HepG2 (cell line): Measurements from ENCODE around the gene MCM3AP. TPM values are rescaled to one million over a fixed set of nuclear protein-coding genes. Genes with fewer than 3 reads are reported as not detected.

Experiments used
- ATAC-seq: fragments of 200-7000 bp; cut with Tn5 transposase; 3 replicates; pipeline ENCODE4 v1.9.1; 2020; ENCODE audit warnings: mild to moderate bottlenecking, moderate library complexity
- BruUV-seq: library from RNA; stranded (reverse); fragments of 400-500 nt; replicated peaks from 2 replicates; lab custom pipeline; 2021; lab: Mats Ljungman, UMichigan
- CTCF ChIA-PET: fragments of 300-600 bp; formaldehyde crosslinking; extraction: SDS; loops from one replicate; lab custom pipeline; 2021; ENCODE audit warnings: low total read pairs, inconsistent platforms, low intra/inter-chr PET ratio; lab: Yijun Ruan, JAX
- POLR2A ChIA-PET: fragments of 350-600 bp; sonication (Branson Sonifier 250); formaldehyde crosslinking; loops from one replicate; lab custom pipeline; 2020; ENCODE audit warnings: antibody characterized with exemption, inconsistent platforms; lab: Yijun Ruan, JAX
- DNase-seq: peaks from one replicate; pipeline ENCODE4 v3.0.0-alpha.2; 2015; ENCODE audit warnings: low spot score
- FAIRE-seq: peaks from 3 replicates; lab custom pipeline; 2011; peaks lifted over from hg19 to GRCh38; lab: Jason Lieb, UNC
- H2AFZ ChIP-seq: one replicate; pipeline ENCODE4 v1.6.1; 2011; ENCODE audit warnings: low read length, inconsistent platforms
- H3K27ac ChIP-seq: fragments of 300-600 bp; 3 replicates; pipeline ENCODE4 v1.8.0; 2011; ENCODE audit warnings: mixed run types, mild to moderate bottlenecking, mixed read lengths, low read length, inconsistent platforms; ENCODE audit not compliant: insufficient read depth; ENCODE audit errors: extremely low read length
- H3K27me3 ChIP-seq, 2 experiments: fragments of 200-600 bp in 1 of 2; 2 replicates in 1 of 2; 3 replicates in 1 of 2; pipeline versions ENCODE4 v1.6.0 to v1.8.0; 2011; ENCODE audit warnings: low read length in 2 of 2, mild to moderate bottlenecking in 2 of 2, moderate library complexity in 2 of 2, inconsistent platforms in 1 of 2; ENCODE audit not compliant: insufficient read depth in 2 of 2, control insufficient read depth in 1 of 2
- H3K36me3 ChIP-seq, 2 experiments: fragments of 200-600 bp in 1 of 2; replicated peaks in 1 of 2; 2 replicates in 1 of 2; 3 replicates in 1 of 2; pipeline versions ENCODE4 v1.5.1 to v1.8.0; 2011; ENCODE audit warnings: low read length in 2 of 2, inconsistent platforms in 1 of 2; ENCODE audit not compliant: insufficient read depth in 2 of 2, control insufficient read depth in 1 of 2
- H3K4me1 ChIP-seq: 2 replicates; pipeline ENCODE4 v1.5.1; 2012; ENCODE audit warnings: low read length, inconsistent platforms; ENCODE audit not compliant: insufficient read depth
- H3K4me2 ChIP-seq: 2 replicates; pipeline ENCODE4 v1.6.0; 2011; ENCODE audit warnings: low read depth, low read length, inconsistent platforms
- H3K4me3 ChIP-seq, 3 experiments: fragments of 200-600 bp in 1 of 3; sonication (generic), shearing (Covaris generic) in 1 of 3; replicated peaks in 1 of 3; 2 replicates each; pipeline ENCODE4 v1.5.1; 2011 to 2016; ENCODE audit warnings: low read length in 3 of 3, inconsistent platforms in 2 of 3, low read depth in 2 of 3, mild to moderate bottlenecking in 2 of 3, control low read depth in 1 of 3, mixed read lengths in 1 of 3; ENCODE audit not compliant: insufficient read depth in 1 of 3
- H3K79me2 ChIP-seq: one replicate; pipeline ENCODE4 v1.6.1; 2011; ENCODE audit warnings: low read length, inconsistent platforms; ENCODE audit not compliant: insufficient read depth
- H3K9ac ChIP-seq: 2 replicates; pipeline ENCODE4 v1.6.0; 2011; ENCODE audit warnings: mild to moderate bottlenecking, low read depth, low read length, inconsistent platforms; ENCODE audit not compliant: insufficient read depth
- H3K9me3 ChIP-seq: 2 replicates; pipeline ENCODE4 v1.5.1; 2012; ENCODE audit warnings: mild to moderate bottlenecking, low read length
- H4K20me1 ChIP-seq: 2 replicates; pipeline ENCODE4 v1.6.0; 2011; ENCODE audit warnings: inconsistent platforms, mild to moderate bottlenecking, low read length, moderate library complexity; ENCODE audit not compliant: insufficient read depth
- MEIS1 ChIP-seq: sonication (generic); formaldehyde crosslinking; IDR thresholded peaks from 2 replicates; pipeline ENCODE4 v1.9.0; 2021; ENCODE audit warnings: mild to moderate bottlenecking, missing genetic modification reagents, moderate library complexity, borderline replicate concordance
- RBAK ChIP-seq: sonication (generic); formaldehyde crosslinking; IDR thresholded peaks from 2 replicates; pipeline ENCODE4 v1.5.1; 2020; ENCODE audit warnings: mild to moderate bottlenecking, missing genetic modification reagents
- SCMH1 ChIP-seq: sonication (generic); formaldehyde crosslinking; IDR thresholded peaks from 2 replicates; pipeline ENCODE4 v1.9.0; 2021; ENCODE audit warnings: missing genetic modification reagents, mild to moderate bottlenecking, borderline replicate concordance
- SP140L ChIP-seq: sonication (generic); formaldehyde crosslinking; IDR thresholded peaks from 2 replicates; pipeline ENCODE4 v1.4.0; 2020; ENCODE audit warnings: missing genetic modification reagents, borderline replicate concordance
- SRSF9 ChIP-seq: fragments of 200-400 bp; formaldehyde crosslinking; IDR thresholded peaks from 2 replicates; pipeline ENCODE4 v1.6.1; 2018; ENCODE audit warnings: borderline replicate concordance, mild to moderate bottlenecking, low read depth, low read length; ENCODE audit not compliant: insufficient read depth, poor library complexity, severe bottlenecking
- ZNF263 ChIP-seq: sonication (generic); formaldehyde crosslinking; IDR thresholded peaks from 2 replicates; pipeline ENCODE4 v1.4.0; 2020; ENCODE audit warnings: missing genetic modification reagents
- ZNF766 ChIP-seq: sonication (generic); formaldehyde crosslinking; IDR thresholded peaks from 2 replicates; pipeline ENCODE4 v1.5.0; 2020; ENCODE audit warnings: missing genetic modification reagents, borderline replicate concordance
- ZNF841 ChIP-seq: sonication (generic); formaldehyde crosslinking; IDR thresholded peaks from 2 replicates; pipeline ENCODE4 v1.8.1; 2023; ENCODE audit warnings: missing genetic modification reagents, borderline replicate concordance
- ZSCAN21 ChIP-seq: sonication (generic); formaldehyde crosslinking; IDR thresholded peaks from 2 replicates; pipeline ENCODE4 v1.8.0; 2022; ENCODE audit warnings: mild to moderate bottlenecking, missing genetic modification reagents, moderate library complexity, borderline replicate concordance
- WGBS: methylation state at CpG from one replicate; pipeline ENCODE4 v1.1.6; 2017; ENCODE audit warnings: low lambda C conversion rate; 5-methylcytosine and 5-hydroxymethylcytosine counted together
- in situ Hi-C: cut with HindIII; loops from 2 replicates; pipeline ENCODE4 v1.10.0; 2017; ENCODE audit warnings: low pct_unique_long_range_greater_than_20kb; ENCODE audit not compliant: extremely low pct_ligation_motif_present
- intact Hi-C: fragments of 100-400 bp; cut with micrococcal nuclease; formaldehyde crosslinking; loops from one replicate; pipeline ENCODE4 v1.10.0; 2022; ENCODE audit not compliant: unreplicated experiment
- polyA plus RNA-seq, 8 experiments: library from polyadenylated mRNA; depleted of rRNA in 3 of 8; stranded (reverse) in 7 of 8; unstranded in 1 of 8; fragments of >200 nt; fragmentation: Illumina TruSeq in 4 of 8; extraction: Trizol in 4 of 8; gene quantifications; 2 replicates each; pipeline versions ENCODE4 v1.2.1 to v1.2.3, GENCODE V29; 2011 to 2016; ENCODE audit warnings: low read depth in 4 of 8, missing spikeins in 1 of 8, mixed read lengths in 1 of 8; ENCODE audit not compliant: insufficient read depth in 1 of 8
- total RNA-seq, 5 experiments: library from RNA; depleted of rRNA; stranded (reverse); fragments of >200 nt; fragmentation: Illumina TruSeq; extraction: Trizol; gene quantifications; 2 replicates each; pipeline ENCODE4 v1.2.3, GENCODE V29; 2016; ENCODE audit warnings: low read depth in 1 of 5
- TF ChIP-seq, protein P1 (sequence below): sonication (generic); formaldehyde crosslinking; IDR thresholded peaks from 2 replicates; pipeline ENCODE4 v1.5.0; 2020; ENCODE audit warnings: missing genetic modification reagents
- TF ChIP-seq, protein P2 (sequence below): sonication (generic); formaldehyde crosslinking; IDR thresholded peaks from 2 replicates; pipeline ENCODE4 v1.4.0; 2020; ENCODE audit warnings: mild to moderate bottlenecking, low read depth, missing genetic modification reagents
- TF ChIP-seq, protein P3 (sequence below): sonication (generic); formaldehyde crosslinking; IDR thresholded peaks from 2 replicates; pipeline ENCODE4 v1.5.0; 2020; ENCODE audit warnings: missing genetic modification reagents
- TF ChIP-seq, protein P4 (sequence below): sonication (generic); formaldehyde crosslinking; IDR thresholded peaks from 2 replicates; pipeline ENCODE4 v1.4.0; 2020; ENCODE audit warnings: missing genetic modification reagents, mild to moderate bottlenecking, borderline replicate concordance
- TF ChIP-seq, protein P5 (sequence below): sonication (generic); formaldehyde crosslinking; IDR thresholded peaks from 2 replicates; pipeline ENCODE4 v1.9.0; 2022; ENCODE audit warnings: missing genetic modification reagents, mild to moderate bottlenecking, borderline replicate concordance
- TF ChIP-seq, protein P6 (sequence below): sonication (generic); formaldehyde crosslinking; IDR thresholded peaks from 2 replicates; pipeline ENCODE4 v1.5.0; 2020; ENCODE audit warnings: mild to moderate bottlenecking, low read depth, missing genetic modification reagents, borderline replicate concordance

MCM3AP gene
- total and polyA plus RNA-seq, 2 of the 13 experiments (the other 11 are each of a cell fraction or from before 2014, with no cell fraction given), result 27.0 to 54.7 TPM

DNA sequence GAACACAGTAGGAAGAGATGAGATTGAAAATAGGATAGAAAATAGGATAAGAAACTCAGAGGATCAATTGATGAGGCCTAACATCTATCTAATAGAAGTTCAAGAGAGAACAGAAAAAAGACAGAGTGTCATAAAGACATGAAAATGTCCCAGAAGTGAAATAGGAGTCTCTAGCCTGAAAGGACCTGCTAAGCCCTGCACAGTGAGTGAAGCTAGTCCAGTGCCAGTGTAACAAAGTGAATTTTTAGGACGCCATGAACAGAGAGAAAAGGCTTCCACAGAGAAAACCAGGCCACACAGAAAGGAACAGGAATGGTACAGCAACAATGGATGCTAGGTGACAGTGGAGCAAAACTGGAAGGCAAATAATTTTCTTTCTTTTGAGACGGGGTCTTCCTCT, 36.6 kb downstream of the MCM3AP start:
- H3K4me2 ChIP-seq, result no peak overlapping the region
- no peak overlapping the region for H3K9ac ChIP-seq
- DNase-seq (no peak), FAIRE-seq (no peak), ATAC-seq (no peak)
- no peaks in the 10 kb centered on the region for H3K27me3 ChIP-seq
- WGBS, result 95% methylated on average over 2 of the region's 2 CpGs
- no peaks in the 10 kb centered on the region; the same call in 1 of the 2 replicates for H4K20me1 ChIP-seq
- in situ Hi-C loops, result no loop called here
- ChIA-PET CTCF (no interaction called here), POLR2A (no interaction called here)
- no peaks in the 10 kb centered on the region for H3K9me3 ChIP-seq
- intact Hi-C loops, result no loop called here
- H3K27ac ChIP-seq, result no peak overlapping the region
- no TSS peak for BruUV-seq
- H3K4me3 ChIP-seq, result no peak overlapping the region
- peaks cover 45 to 85% of the 10 kb centered on the region in 2 experiments for H3K36me3 ChIP-seq
- H3K4me1 ChIP-seq, result peaks cover 15% of the 10 kb centered on the region
- no peak overlapping the region for H2AFZ ChIP-seq
- H3K79me2 ChIP-seq, result no peaks in the 10 kb centered on the region
- no peak for TF ChIP-seq ZNF263 (CRISPR knock-in tag)
- TF ChIP-seq, protein P1, sequence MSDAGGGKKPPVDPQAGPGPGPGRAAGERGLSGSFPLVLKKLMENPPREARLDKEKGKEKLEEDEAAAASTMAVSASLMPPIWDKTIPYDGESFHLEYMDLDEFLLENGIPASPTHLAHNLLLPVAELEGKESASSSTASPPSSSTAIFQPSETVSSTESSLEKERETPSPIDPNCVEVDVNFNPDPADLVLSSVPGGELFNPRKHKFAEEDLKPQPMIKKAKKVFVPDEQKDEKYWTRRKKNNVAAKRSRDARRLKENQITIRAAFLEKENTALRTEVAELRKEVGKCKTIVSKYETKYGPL (CRISPR knock-in tag), result no peak
- TF ChIP-seq, protein P2, sequence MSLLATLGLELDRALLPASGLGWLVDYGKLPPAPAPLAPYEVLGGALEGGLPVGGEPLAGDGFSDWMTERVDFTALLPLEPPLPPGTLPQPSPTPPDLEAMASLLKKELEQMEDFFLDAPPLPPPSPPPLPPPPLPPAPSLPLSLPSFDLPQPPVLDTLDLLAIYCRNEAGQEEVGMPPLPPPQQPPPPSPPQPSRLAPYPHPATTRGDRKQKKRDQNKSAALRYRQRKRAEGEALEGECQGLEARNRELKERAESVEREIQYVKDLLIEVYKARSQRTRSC, result no peak
- no peak for TF ChIP-seq ZNF841 (CRISPR knock-in tag)
- TF ChIP-seq SCMH1 (CRISPR knock-in tag), result no peak
- no peak for TF ChIP-seq MEIS1 (CRISPR knock-in tag)
- TF ChIP-seq SP140L (CRISPR knock-in tag), result no peak
- TF ChIP-seq, protein P3, sequence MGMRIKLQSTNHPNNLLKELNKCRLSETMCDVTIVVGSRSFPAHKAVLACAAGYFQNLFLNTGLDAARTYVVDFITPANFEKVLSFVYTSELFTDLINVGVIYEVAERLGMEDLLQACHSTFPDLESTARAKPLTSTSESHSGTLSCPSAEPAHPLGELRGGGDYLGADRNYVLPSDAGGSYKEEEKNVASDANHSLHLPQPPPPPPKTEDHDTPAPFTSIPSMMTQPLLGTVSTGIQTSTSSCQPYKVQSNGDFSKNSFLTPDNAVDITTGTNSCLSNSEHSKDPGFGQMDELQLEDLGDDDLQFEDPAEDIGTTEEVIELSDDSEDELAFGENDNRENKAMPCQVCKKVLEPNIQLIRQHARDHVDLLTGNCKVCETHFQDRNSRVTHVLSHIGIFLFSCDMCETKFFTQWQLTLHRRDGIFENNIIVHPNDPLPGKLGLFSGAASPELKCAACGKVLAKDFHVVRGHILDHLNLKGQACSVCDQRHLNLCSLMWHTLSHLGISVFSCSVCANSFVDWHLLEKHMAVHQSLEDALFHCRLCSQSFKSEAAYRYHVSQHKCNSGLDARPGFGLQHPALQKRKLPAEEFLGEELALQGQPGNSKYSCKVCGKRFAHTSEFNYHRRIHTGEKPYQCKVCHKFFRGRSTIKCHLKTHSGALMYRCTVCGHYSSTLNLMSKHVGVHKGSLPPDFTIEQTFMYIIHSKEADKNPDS, result no peak
- TF ChIP-seq ZNF766, result no peak
- TF ChIP-seq ZSCAN21 (CRISPR knock-in tag), result no peak
- TF ChIP-seq, protein P4, sequence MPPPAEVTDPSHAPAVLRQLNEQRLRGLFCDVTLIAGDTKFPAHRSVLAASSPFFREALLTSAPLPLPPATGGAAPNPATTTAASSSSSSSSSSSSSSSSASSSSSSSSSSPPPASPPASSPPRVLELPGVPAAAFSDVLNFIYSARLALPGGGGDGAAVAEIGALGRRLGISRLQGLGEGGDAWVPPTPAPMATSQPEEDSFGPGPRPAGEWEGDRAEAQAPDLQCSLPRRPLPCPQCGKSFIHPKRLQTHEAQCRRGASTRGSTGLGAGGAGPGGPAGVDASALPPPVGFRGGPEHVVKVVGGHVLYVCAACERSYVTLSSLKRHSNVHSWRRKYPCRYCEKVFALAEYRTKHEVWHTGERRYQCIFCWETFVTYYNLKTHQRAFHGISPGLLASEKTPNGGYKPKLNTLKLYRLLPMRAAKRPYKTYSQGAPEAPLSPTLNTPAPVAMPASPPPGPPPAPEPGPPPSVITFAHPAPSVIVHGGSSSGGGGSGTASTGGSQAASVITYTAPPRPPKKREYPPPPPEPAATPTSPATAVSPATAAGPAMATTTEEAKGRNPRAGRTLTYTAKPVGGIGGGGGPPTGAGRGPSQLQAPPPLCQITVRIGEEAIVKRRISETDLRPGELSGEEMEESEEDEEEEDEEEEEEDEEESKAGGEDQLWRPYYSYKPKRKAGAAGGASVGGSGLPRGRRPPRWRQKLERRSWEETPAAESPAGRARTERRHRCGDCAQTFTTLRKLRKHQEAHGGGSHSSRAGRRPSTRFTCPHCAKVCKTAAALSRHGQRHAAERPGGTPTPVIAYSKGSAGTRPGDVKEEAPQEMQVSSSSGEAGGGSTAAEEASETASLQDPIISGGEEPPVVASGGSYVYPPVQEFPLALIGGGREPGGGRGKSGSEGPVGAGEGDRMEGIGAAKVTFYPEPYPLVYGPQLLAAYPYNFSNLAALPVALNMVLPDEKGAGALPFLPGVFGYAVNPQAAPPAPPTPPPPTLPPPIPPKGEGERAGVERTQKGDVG (CRISPR knock-in tag), result no peak
- TF ChIP-seq RBAK (CRISPR knock-in tag), result no peak
- TF ChIP-seq SRSF9, result no peak
- TF ChIP-seq, protein P5, sequence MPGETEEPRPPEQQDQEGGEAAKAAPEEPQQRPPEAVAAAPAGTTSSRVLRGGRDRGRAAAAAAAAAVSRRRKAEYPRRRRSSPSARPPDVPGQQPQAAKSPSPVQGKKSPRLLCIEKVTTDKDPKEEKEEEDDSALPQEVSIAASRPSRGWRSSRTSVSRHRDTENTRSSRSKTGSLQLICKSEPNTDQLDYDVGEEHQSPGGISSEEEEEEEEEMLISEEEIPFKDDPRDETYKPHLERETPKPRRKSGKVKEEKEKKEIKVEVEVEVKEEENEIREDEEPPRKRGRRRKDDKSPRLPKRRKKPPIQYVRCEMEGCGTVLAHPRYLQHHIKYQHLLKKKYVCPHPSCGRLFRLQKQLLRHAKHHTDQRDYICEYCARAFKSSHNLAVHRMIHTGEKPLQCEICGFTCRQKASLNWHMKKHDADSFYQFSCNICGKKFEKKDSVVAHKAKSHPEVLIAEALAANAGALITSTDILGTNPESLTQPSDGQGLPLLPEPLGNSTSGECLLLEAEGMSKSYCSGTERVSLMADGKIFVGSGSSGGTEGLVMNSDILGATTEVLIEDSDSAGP (CRISPR knock-in tag), result no peak
- TF ChIP-seq, protein P6, sequence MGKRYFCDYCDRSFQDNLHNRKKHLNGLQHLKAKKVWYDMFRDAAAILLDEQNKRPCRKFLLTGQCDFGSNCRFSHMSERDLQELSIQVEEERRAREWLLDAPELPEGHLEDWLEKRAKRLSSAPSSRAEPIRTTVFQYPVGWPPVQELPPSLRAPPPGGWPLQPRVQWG (CRISPR knock-in tag), result no peak
